HG03378 (cell line): ENCODE data around the gene ZNF804A.

Experiments
- ATAC-seq: cut with Tn5 transposase; IDR thresholded peaks from one replicate; pipeline ENCODE4 v1.9.1; 2021; ENCODE audit warnings: mild to moderate bottlenecking, moderate library complexity; ENCODE audit not compliant: unreplicated experiment

The ZNF804A gene

GRCh38 chr2:184598316-184599053 lies at the start of gene ZNF804A:
Gene ZNF804A (plus strand): TSS chr2:184598529. CDS start chr2:184598960, 431 bp downstream.
- peak; percentile 87 for ATAC-seq

GRCh38 chr2:184549153-184549552 lies 49.2 kb upstream of the ZNF804A start:
- ATAC-seq: no peak

GRCh38 chr2:184551626-184552025 lies 46.7 kb upstream of the ZNF804A start:
- no peak for ATAC-seq

- no peak for ATAC-seq
Measured at GRCh38 chr2:184554736-184555135, 43.6 kb upstream of the ZNF804A start.

- ATAC-seq: no peak
Measured at GRCh38 chr2:184555352-184555751, 43.0 kb upstream of the ZNF804A start.

GRCh38 chr2:184556639-184557038 lies 41.7 kb upstream of the ZNF804A start:
- ATAC-seq: no peak

GRCh38 chr2:184558713-184559464 lies 39.4 kb upstream of the ZNF804A start:
- ATAC-seq: no peak

- ATAC-seq: no peak
Measured at GRCh38 chr2:184560603-184561002, 37.7 kb upstream of the ZNF804A start.

- ATAC-seq: no peak
Measured at GRCh38 chr2:184562532-184562931, 35.8 kb upstream of the ZNF804A start.

- no peak for ATAC-seq
Measured at GRCh38 chr2:184564092-184564491, 34.2 kb upstream of the ZNF804A start.

- no peak for ATAC-seq
Measured at GRCh38 chr2:184566716-184567115, 31.6 kb upstream of the ZNF804A start.

- ATAC-seq: no peak
Measured at GRCh38 chr2:184577056-184577455, 21.3 kb upstream of the ZNF804A start.

- no peak for ATAC-seq
Measured at GRCh38 chr2:184577743-184578142, 20.6 kb upstream of the ZNF804A start.

GRCh38 chr2:184579226-184579625 lies 19.1 kb upstream of the ZNF804A start:
- no peak for ATAC-seq

- ATAC-seq: no peak
Measured at GRCh38 chr2:184581391-184581790, 16.9 kb upstream of the ZNF804A start.

- ATAC-seq: no peak
Measured at GRCh38 chr2:184589261-184589660, 9.1 kb upstream of the ZNF804A start.

- peak; percentile 43 for ATAC-seq
Measured at GRCh38 chr2:184596819-184597411, 1.4 kb upstream of the ZNF804A start.

GRCh38 chr2:184597571-184597991 lies 748 bp upstream of the ZNF804A start:
- no peak for ATAC-seq

- no peak for ATAC-seq
Measured at GRCh38 chr2:184598002-184598315, 370 bp upstream of the ZNF804A start.

- no peak for ATAC-seq
Measured at GRCh38 chr2:184599054-184599871, 934 bp downstream of the ZNF804A start.

GRCh38 chr2:184599872-184600222 lies 1.5 kb downstream of the ZNF804A start:
- no peak for ATAC-seq
